B cell (primary cell): ENCODE results near the gene CADM1.

ENCODE experiments used
- CTCF ChIP-seq: fragments of 200-600 bp; IDR thresholded peaks from one replicate; pipeline ENCODE4 v1.8.0; 2022; ENCODE audit warnings: antibody characterized with exemption, mild to moderate bottlenecking
- EZH2 ChIP-seq: IDR thresholded peaks from 2 replicates; pipeline ENCODE4 v1.6.1; 2012; ENCODE audit warnings: borderline replicate concordance, low read depth, mild to moderate bottlenecking, moderate library complexity, low read length; ENCODE audit not compliant: insufficient read depth, poor library complexity, severe bottlenecking

- TF ChIP-seq CTCF, result no peak
- no peak for TF ChIP-seq EZH2
Measured at GRCh38 chr11:115286614-115287013, 217.6 kb downstream of the CADM1 start.
